ENCODE results near the gene MAGED4.
"Not testable (repeated sequence)": the region's sequence is repeated elsewhere in the genome, so short reads cannot be mapped to it uniquely, and the experiment has no call there.

The MAGED4 gene

GRCh38 chrX:52184440-52185077 lies at the start of gene MAGED4:
TSS of gene MAGED4 (plus strand) at chrX:52184888. CDS start at chrX:52185923, 1,035 bp downstream.
- not testable (repeated sequence) for DNase-seq

GRCh38 chrX:52138830-52139544 lies 45.7 kb upstream of the MAGED4 start:
- DNase-seq = no peak

DNA sequence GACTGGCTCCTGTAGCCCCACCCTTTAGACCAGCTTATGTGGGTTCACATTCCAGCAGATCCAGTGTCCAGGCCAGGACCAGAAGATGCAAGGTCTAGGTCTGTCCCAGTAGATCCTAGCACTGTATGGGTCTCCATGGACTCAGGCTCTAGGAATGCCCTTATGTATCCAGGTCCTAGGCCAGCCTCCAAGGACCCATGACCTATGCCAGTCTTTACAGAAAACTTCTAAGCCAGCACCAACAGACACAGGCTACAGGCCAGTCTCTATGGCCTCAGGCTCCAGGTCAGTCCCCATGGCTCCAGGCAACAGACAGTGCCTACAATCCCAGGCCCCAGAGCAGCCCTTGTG lies 45.2 kb upstream of the MAGED4 start:
- no peak for DNase-seq

DNA sequence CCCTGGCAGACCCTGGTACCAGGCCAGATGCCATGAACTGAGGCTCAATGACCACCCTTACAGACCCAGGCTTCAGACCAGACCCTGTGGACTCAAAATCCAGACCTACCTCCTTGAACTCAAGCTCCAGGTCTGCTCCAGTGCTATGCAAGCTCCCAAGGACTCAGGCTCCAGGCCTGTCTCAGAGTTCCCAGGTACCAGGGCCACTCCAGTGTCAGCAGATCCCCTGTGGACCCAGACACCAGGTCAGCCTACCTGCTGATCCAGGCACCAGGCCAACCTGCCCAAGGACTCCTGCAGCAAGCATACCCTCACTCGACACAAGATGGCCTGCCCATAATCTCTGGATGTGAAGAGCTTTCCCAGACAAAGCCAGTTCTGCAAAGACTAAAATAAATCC lies 44.7 kb upstream of the MAGED4 start:
- no peak for DNase-seq

DNA sequence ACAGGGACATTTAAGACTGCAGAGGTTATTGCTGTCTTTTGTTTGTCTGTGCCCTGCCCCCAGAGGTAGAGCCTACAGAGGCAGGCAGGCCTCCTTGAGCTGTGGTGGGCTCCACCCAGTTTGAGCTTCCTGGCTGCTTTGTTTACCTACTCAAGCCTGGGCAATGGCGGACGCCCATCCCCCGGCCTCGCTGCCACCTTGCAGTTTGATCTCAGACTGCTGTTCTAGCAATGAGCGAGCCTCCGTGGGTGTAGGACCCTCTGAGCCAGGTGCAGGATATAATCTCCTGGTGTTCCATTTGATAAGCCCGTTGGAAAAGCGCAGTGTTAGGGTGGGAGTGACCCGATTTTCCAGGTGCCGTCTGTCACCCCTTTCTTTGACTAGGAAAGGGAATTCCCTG lies 34.0 kb upstream of the MAGED4 start:
- DNase-seq = not testable (repeated sequence)

- not testable (repeated sequence) for DNase-seq
Observed at GRCh38 chrX:52160140-52160539, 24.5 kb upstream of the MAGED4 start.

GRCh38 chrX:52166840-52167239 lies 17.8 kb upstream of the MAGED4 start:
- no peak for DNase-seq

- DNase-seq = not testable (repeated sequence)
Observed at GRCh38 chrX:52171055-52171454, 13.6 kb upstream of the MAGED4 start.

GRCh38 chrX:52185078-52185453 lies 378 bp downstream of the MAGED4 start:
- DNase-seq = not testable (repeated sequence)

- DNase-seq = not testable (repeated sequence)
Observed at GRCh38 chrX:52211405-52211804, 26.7 kb downstream of the MAGED4 start.

GRCh38 chrX:52213276-52213675 lies 28.6 kb downstream of the MAGED4 start:
- no peak for DNase-seq

GRCh38 chrX:52216541-52216940 lies 31.9 kb downstream of the MAGED4 start:
- no peak for DNase-seq

DNA sequence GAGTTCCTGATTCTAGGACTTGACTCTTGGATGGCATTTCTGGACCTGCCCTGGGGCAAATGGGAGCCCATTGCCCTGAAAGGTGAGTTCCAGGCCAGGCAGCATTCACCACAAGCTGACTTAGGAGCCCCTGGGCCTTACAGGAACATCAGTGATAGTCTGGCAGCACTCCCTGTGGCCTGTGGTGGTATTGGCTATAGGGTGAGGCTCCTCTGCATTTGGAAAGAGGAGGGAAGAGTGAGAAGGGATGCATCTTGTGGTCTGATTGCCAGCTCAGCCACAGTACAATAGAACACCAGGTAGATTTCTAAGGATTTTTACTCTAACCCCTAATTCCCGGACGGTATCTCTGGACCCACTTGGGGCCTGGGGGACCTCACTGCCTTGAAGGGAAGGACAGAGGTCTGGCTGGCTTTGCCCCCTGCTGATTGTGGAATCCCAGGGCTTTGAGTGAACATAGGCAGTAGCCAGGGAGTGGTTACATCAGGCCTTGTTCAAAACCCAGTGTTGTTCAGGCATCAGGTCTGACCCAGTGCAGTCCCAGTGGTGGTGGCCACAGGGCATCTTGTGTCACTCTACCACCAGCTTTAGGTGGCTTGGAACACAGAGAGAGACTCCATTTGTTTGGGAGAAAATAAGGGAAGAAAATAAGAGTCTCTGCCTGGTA lies 32.9 kb downstream of the MAGED4 start:
- DNase-seq = no peak

GRCh38 chrX:52220936-52221335 lies 36.2 kb downstream of the MAGED4 start:
- DNase-seq = no peak
